ENCODE data around the gene HHIPL1. TPM values are rescaled to one million over a fixed set of nuclear protein-coding genes. Genes with fewer than 3 reads are reported as not detected.

The HHIPL1 gene
- total and polyA plus RNA-seq, 2 of the 8 experiments (the other 6 are each of a cell fraction or from before 2014, with no cell fraction given): 1.5 to 2.6 TPM

GRCh38 chr14:99628887-99629618, 15.9 kb upstream of the HHIPL1 start (continued):
- TF ChIP-seq SIX5 (IDR thresholded peaks at IDR 0.05; ENCODE audit: low read depth, low read length) (no peak), CTBP2 (IDR thresholded peaks at IDR 0.05; ENCODE audit: borderline replicate concordance, insufficient read depth, insufficient read length, low read length) (no peak), SIRT6 (IDR thresholded peaks at IDR 0.05; ENCODE audit: low read length) (no peak), EZH2 (IDR thresholded peaks at IDR 0.05; ENCODE audit: low read depth, low read length, severe bottlenecking) (no peak), KDM5A (IDR thresholded peaks at IDR 0.05; ENCODE audit: low read length) (no peak), CEBPB (IDR thresholded peaks at IDR 0.05; ENCODE audit: low read depth, low read length) (no peak), KDM1A (IDR thresholded peaks at IDR 0.05; ENCODE audit: borderline replicate concordance, low read length) (no peak), BRCA1 (IDR thresholded peaks at IDR 0.05; ENCODE audit: low read depth, low read length) (no peak), MAFK (IDR thresholded peaks at IDR 0.05; ENCODE audit: low read depth, low read length) (no peak)
- TF ChIP-seq, protein P1, sequence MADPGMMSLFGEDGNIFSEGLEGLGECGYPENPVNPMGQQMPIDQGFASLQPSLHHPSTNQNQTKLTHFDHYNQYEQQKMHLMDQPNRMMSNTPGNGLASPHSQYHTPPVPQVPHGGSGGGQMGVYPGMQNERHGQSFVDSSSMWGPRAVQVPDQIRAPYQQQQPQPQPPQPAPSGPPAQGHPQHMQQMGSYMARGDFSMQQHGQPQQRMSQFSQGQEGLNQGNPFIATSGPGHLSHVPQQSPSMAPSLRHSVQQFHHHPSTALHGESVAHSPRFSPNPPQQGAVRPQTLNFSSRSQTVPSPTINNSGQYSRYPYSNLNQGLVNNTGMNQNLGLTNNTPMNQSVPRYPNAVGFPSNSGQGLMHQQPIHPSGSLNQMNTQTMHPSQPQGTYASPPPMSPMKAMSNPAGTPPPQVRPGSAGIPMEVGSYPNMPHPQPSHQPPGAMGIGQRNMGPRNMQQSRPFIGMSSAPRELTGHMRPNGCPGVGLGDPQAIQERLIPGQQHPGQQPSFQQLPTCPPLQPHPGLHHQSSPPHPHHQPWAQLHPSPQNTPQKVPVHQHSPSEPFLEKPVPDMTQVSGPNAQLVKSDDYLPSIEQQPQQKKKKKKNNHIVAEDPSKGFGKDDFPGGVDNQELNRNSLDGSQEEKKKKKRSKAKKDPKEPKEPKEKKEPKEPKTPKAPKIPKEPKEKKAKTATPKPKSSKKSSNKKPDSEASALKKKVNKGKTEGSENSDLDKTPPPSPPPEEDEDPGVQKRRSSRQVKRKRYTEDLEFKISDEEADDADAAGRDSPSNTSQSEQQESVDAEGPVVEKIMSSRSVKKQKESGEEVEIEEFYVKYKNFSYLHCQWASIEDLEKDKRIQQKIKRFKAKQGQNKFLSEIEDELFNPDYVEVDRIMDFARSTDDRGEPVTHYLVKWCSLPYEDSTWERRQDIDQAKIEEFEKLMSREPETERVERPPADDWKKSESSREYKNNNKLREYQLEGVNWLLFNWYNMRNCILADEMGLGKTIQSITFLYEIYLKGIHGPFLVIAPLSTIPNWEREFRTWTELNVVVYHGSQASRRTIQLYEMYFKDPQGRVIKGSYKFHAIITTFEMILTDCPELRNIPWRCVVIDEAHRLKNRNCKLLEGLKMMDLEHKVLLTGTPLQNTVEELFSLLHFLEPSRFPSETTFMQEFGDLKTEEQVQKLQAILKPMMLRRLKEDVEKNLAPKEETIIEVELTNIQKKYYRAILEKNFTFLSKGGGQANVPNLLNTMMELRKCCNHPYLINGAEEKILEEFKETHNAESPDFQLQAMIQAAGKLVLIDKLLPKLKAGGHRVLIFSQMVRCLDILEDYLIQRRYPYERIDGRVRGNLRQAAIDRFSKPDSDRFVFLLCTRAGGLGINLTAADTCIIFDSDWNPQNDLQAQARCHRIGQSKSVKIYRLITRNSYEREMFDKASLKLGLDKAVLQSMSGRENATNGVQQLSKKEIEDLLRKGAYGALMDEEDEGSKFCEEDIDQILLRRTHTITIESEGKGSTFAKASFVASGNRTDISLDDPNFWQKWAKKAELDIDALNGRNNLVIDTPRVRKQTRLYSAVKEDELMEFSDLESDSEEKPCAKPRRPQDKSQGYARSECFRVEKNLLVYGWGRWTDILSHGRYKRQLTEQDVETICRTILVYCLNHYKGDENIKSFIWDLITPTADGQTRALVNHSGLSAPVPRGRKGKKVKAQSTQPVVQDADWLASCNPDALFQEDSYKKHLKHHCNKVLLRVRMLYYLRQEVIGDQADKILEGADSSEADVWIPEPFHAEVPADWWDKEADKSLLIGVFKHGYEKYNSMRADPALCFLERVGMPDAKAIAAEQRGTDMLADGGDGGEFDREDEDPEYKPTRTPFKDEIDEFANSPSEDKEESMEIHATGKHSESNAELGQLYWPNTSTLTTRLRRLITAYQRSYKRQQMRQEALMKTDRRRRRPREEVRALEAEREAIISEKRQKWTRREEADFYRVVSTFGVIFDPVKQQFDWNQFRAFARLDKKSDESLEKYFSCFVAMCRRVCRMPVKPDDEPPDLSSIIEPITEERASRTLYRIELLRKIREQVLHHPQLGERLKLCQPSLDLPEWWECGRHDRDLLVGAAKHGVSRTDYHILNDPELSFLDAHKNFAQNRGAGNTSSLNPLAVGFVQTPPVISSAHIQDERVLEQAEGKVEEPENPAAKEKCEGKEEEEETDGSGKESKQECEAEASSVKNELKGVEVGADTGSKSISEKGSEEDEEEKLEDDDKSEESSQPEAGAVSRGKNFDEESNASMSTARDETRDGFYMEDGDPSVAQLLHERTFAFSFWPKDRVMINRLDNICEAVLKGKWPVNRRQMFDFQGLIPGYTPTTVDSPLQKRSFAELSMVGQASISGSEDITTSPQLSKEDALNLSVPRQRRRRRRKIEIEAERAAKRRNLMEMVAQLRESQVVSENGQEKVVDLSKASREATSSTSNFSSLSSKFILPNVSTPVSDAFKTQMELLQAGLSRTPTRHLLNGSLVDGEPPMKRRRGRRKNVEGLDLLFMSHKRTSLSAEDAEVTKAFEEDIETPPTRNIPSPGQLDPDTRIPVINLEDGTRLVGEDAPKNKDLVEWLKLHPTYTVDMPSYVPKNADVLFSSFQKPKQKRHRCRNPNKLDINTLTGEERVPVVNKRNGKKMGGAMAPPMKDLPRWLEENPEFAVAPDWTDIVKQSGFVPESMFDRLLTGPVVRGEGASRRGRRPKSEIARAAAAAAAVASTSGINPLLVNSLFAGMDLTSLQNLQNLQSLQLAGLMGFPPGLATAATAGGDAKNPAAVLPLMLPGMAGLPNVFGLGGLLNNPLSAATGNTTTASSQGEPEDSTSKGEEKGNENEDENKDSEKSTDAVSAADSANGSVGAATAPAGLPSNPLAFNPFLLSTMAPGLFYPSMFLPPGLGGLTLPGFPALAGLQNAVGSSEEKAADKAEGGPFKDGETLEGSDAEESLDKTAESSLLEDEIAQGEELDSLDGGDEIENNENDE (IDR thresholded peaks at IDR 0.05; ENCODE audit: insufficient replicate concordance, low read length): no peak
- TF ChIP-seq, protein P2, sequence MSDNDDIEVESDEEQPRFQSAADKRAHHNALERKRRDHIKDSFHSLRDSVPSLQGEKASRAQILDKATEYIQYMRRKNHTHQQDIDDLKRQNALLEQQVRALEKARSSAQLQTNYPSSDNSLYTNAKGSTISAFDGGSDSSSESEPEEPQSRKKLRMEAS (IDR thresholded peaks at IDR 0.05): peak; percentile 50; the same call in 1 of the 2 replicates

Measured in H1 (cell line).